ENCODE data around the gene PHLDA3. TPM values are rescaled to one million over a fixed set of nuclear protein-coding genes. Genes with fewer than 3 reads are reported as not detected.

PHLDA3 gene
- total and polyA plus RNA-seq, 2 of the 13 experiments (the other 11 are each of a cell fraction or from before 2014, with no cell fraction given), result 16.7 to 33.6 TPM

DNA sequence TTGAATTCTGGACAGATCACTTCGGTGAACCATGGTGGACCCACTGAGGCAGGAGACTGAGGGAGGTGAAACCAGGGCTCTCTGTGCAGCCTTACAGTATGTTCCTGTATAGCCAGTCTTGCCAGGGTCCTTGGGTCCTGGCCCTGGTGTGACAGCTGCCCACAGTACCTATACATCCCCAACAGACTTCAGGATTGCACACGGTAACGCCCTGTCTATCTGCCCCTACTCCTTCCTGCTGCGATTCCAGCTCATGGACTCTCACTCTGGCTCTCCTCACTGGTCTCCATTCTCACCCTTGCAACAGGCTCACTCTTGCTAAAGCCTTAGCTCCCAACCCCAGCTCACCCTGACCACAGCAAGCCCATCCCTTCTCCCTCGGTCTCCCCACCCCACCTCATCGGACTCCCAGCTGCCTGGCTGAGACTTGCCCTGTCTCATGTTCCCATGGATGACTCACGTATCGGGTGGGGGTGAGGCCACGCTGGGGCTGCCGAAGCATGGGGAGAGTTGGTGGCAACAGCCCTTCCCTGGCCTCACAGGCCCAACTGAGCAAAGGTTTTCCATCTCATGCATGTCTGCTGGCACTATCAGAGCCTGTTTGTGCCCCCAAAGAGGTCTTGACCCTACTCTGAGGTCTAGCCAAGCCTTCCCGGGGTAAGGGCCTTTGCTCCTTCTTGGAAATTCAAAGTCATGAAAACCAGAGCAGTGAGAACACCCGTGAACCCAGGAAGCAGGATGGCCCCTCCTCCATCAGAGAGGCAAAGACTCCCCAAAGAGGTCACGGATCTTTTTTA is 7.1 kb downstream of the PHLDA3 start:
- POLR2A ChIA-PET, result interaction anchor here (0.8 to 2.2 kb wide), 4 partner anchors 7 to 56 kb away, joined by 3 to 12 read pairs (median 4); partner anchors contain the start of gene PHLDA3
- H3K4me1 ChIP-seq (ENCODE audit: insufficient read depth, low read length), result peaks cover 57% of the 10 kb centered on the region
- FAIRE-seq (no peak), DNase-seq (ENCODE audit: low spot score) (peak; percentile 56), ATAC-seq (peak; percentile 68)
- BruUV-seq (replicated peaks), result no TSS peak
- peaks cover 2 to 6% of the 10 kb centered on the region in 2 experiments; a peak in 2 of 5 replicates for H3K36me3 ChIP-seq (replicated peaks in 1 of 2; ENCODE audit: control insufficient read depth in 1 of 2, insufficient read depth in 2 of 2, low read length in 2 of 2)
- intact Hi-C loops (cut with micrococcal nuclease; ENCODE audit: unreplicated experiment), result no loop called here
- 19% methylated on average over 13 of the region's 13 CpGs for WGBS (ENCODE audit: low lambda C conversion rate)
- H3K4me2 ChIP-seq (ENCODE audit: low read depth, low read length), result peak overlapping the region; percentile 63
- peaks cover 8% of the 10 kb centered on the region for H3K79me2 ChIP-seq (ENCODE audit: insufficient read depth, low read length)
- H3K9me3 ChIP-seq (ENCODE audit: low read length), result no peaks in the 10 kb centered on the region
- no peak overlapping the region for H3K9ac ChIP-seq (ENCODE audit: insufficient read depth, low read depth, low read length)
- in situ Hi-C loops (cut with HindIII; ENCODE audit: extremely low pct_ligation_motif_present, low pct_unique_long_range_greater_than_20kb), result no loop called here
- peaks cover 0 to 8% of the 10 kb centered on the region in 2 experiments; a peak in 3 of 5 replicates for H3K27me3 ChIP-seq (ENCODE audit: control insufficient read depth in 1 of 2, insufficient read depth in 2 of 2, low read length in 2 of 2)
- H2AFZ ChIP-seq (ENCODE audit: low read length), result no peak overlapping the region
- no peak overlapping the region for H3K27ac ChIP-seq (ENCODE audit: extremely low read length, insufficient read depth, low read length)
- peak overlapping the region in 1 of 3 experiments; percentile 51; a peak in 2 of 6 replicates for H3K4me3 ChIP-seq (replicated peaks in 1 of 3; ENCODE audit: insufficient read depth in 1 of 3, low read depth in 2 of 3, low read length in 3 of 3)
- 0 out of 2 replicates have a peak, but pooled peaks cover 7% of the 10 kb centered on the region for H4K20me1 ChIP-seq (ENCODE audit: insufficient read depth, low read length)
- CTCF ChIA-PET (ENCODE audit: low intra/inter-chr PET ratio, low total read pairs), result no interaction called here
- TF ChIP-seq ADNP (CRISPR knock-in tag; IDR thresholded peaks at IDR 0.05) (no peak), MEF2D (CRISPR knock-in tag; IDR thresholded peaks at IDR 0.05) (no peak), ESRRA (CRISPR knock-in tag; IDR thresholded peaks at IDR 0.05; ENCODE audit: low read depth) (no peak), ZNF34 (CRISPR knock-in tag; IDR thresholded peaks at IDR 0.05; ENCODE audit: borderline replicate concordance) (no peak), ZNF33B (CRISPR knock-in tag; IDR thresholded peaks at IDR 0.05) (no peak), SMAD3 (CRISPR knock-in tag; IDR thresholded peaks at IDR 0.05) (no peak), ARHGAP35 (CRISPR knock-in tag; IDR thresholded peaks at IDR 0.05; ENCODE audit: borderline replicate concordance) (no peak), ZNF17 (CRISPR knock-in tag; IDR thresholded peaks at IDR 0.05) (no peak), KLF11 (CRISPR knock-in tag; IDR thresholded peaks at IDR 0.05) (no peak), YEATS4 (CRISPR knock-in tag; IDR thresholded peaks at IDR 0.05; ENCODE audit: borderline replicate concordance) (peak; percentile 33; the same call in 1 of the 2 replicates), ZBTB7A (CRISPR knock-in tag; IDR thresholded peaks at IDR 0.05) (0 out of 2 replicates have a peak, but pooled peaks have one; percentile 36), SAP130 (CRISPR knock-in tag; IDR thresholded peaks at IDR 0.05; ENCODE audit: low read depth) (peak; percentile 59), ZNF343 (CRISPR knock-in tag; IDR thresholded peaks at IDR 0.05) (no peak)
- TF ChIP-seq, protein P1, sequence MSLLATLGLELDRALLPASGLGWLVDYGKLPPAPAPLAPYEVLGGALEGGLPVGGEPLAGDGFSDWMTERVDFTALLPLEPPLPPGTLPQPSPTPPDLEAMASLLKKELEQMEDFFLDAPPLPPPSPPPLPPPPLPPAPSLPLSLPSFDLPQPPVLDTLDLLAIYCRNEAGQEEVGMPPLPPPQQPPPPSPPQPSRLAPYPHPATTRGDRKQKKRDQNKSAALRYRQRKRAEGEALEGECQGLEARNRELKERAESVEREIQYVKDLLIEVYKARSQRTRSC (CRISPR knock-in tag; IDR thresholded peaks at IDR 0.05; ENCODE audit: low read depth), result no peak
- TF ChIP-seq, protein P2, sequence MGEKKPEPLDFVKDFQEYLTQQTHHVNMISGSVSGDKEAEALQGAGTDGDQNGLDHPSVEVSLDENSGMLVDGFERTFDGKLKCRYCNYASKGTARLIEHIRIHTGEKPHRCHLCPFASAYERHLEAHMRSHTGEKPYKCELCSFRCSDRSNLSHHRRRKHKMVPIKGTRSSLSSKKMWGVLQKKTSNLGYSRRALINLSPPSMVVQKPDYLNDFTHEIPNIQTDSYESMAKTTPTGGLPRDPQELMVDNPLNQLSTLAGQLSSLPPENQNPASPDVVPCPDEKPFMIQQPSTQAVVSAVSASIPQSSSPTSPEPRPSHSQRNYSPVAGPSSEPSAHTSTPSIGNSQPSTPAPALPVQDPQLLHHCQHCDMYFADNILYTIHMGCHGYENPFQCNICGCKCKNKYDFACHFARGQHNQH (CRISPR knock-in tag; IDR thresholded peaks at IDR 0.05), result no peak
- TF ChIP-seq, protein P3, sequence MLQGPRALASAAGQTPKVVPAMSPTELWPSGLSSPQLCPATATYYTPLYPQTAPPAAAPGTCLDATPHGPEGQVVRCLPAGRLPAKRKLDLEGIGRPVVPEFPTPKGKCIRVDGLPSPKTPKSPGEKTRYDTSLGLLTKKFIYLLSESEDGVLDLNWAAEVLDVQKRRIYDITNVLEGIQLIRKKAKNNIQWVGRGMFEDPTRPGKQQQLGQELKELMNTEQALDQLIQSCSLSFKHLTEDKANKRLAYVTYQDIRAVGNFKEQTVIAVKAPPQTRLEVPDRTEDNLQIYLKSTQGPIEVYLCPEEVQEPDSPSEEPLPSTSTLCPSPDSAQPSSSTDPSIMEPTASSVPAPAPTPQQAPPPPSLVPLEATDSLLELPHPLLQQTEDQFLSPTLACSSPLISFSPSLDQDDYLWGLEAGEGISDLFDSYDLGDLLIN (CRISPR knock-in tag; IDR thresholded peaks at IDR 0.05; ENCODE audit: borderline replicate concordance), result no peak
- TF ChIP-seq, protein P4, sequence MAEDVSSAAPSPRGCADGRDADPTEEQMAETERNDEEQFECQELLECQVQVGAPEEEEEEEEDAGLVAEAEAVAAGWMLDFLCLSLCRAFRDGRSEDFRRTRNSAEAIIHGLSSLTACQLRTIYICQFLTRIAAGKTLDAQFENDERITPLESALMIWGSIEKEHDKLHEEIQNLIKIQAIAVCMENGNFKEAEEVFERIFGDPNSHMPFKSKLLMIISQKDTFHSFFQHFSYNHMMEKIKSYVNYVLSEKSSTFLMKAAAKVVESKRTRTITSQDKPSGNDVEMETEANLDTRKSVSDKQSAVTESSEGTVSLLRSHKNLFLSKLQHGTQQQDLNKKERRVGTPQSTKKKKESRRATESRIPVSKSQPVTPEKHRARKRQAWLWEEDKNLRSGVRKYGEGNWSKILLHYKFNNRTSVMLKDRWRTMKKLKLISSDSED (CRISPR knock-in tag; IDR thresholded peaks at IDR 0.05), result no peak
- TF ChIP-seq, protein P5, sequence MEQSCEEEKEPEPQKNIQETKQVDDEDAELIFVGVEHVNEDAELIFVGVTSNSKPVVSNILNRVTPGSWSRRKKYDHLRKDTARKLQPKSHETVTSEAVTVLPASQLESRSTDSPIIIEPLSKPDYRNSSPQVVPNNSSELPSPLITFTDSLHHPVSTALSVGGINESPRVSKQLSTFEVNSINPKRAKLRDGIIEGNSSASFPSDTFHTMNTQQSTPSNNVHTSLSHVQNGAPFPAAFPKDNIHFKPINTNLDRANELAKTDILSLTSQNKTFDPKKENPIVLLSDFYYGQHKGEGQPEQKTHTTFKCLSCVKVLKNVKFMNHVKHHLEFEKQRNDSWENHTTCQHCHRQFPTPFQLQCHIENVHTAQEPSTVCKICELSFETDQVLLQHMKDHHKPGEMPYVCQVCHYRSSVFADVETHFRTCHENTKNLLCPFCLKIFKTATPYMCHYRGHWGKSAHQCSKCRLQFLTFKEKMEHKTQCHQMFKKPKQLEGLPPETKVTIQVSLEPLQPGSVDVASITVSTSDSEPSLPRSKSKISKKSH (CRISPR knock-in tag; IDR thresholded peaks at IDR 0.05; ENCODE audit: borderline replicate concordance), result no peak
